IMR-90 (cell line): ENCODE data around the gene RDH11. TPM values are rescaled to one million over a fixed set of nuclear protein-coding genes. Genes with fewer than 3 reads are reported as not detected.

Experiments used
- ATAC-seq: fragments of 200-7000 bp; cut with Tn5 transposase; 2 replicates; pipeline ENCODE4 v1.9.1; 2020; ENCODE audit warnings: low read depth, mild to moderate bottlenecking, moderate library complexity
- Bru-seq: library from RNA; stranded (reverse); fragments of 400-500 nt; gene quantifications from one replicate; lab custom pipeline; 2021; lab: Mats Ljungman, UMichigan
- BruChase-seq, 2 experiments: library from RNA; stranded (reverse); fragments of 400-500 nt; gene quantifications; one replicate each; lab custom pipeline; 2021; lab: Mats Ljungman, UMichigan
- BruUV-seq: library from RNA; stranded (reverse); fragments of 400-500 nt; replicated peaks from 2 replicates; lab custom pipeline; 2021; lab: Mats Ljungman, UMichigan
- CTCF ChIA-PET: fragments of 300-600 bp; formaldehyde crosslinking; extraction: SDS; loops from one replicate; lab custom pipeline; 2021; ENCODE audit warnings: antibody characterized with exemption; lab: Yijun Ruan, JAX
- POLR2A ChIA-PET: fragments of 300-600 bp; sonication (Branson Sonifier 250); formaldehyde crosslinking; loops from one replicate; lab custom pipeline; 2022; ENCODE audit warnings: antibody characterized with exemption; ENCODE audit not compliant: unreplicated experiment; lab: Charles Lee
- DNase-seq: peaks from one replicate; pipeline ENCODE4 v3.0.0; 2013
- H2AFZ ChIP-seq: replicated peaks from 2 replicates; pipeline ENCODE3; 2013; ENCODE audit warnings: low read length, mild to moderate bottlenecking; ENCODE audit not compliant: poor library complexity
- H2AK5ac ChIP-seq: 2 replicates; pipeline ENCODE4 v1.6.1; 2013; ENCODE audit warnings: low read depth, low read length, inconsistent platforms
- H2AK9ac ChIP-seq: replicated peaks from 2 replicates; pipeline ENCODE3; 2013; ENCODE audit warnings: mild to moderate bottlenecking, low read depth, low read length, moderate library complexity; ENCODE audit not compliant: poor library complexity
- H2BK120ac ChIP-seq: 2 replicates; pipeline ENCODE4 v1.6.1; 2013; ENCODE audit warnings: low read depth, low read length, inconsistent platforms
- H2BK15ac ChIP-seq: 3 replicates; pipeline ENCODE4 v1.6.1; 2013; ENCODE audit warnings: low read depth, low read length, inconsistent platforms
- H2BK20ac ChIP-seq: 2 replicates; pipeline ENCODE4 v1.6.1; 2013; ENCODE audit warnings: low read depth, mild to moderate bottlenecking, inconsistent platforms, low read length, moderate library complexity
- H2BK5ac ChIP-seq: 2 replicates; pipeline ENCODE4 v1.6.1; 2013; ENCODE audit warnings: mild to moderate bottlenecking, low read depth, low read length, inconsistent platforms; ENCODE audit not compliant: poor library complexity, severe bottlenecking
- H3K14ac ChIP-seq: replicated peaks from 2 replicates; pipeline ENCODE4 v1.6.1; 2013; ENCODE audit warnings: low read depth, low read length, inconsistent platforms
- H3K18ac ChIP-seq: 2 replicates; pipeline ENCODE4 v1.6.1; 2013; ENCODE audit warnings: low read depth, low read length, control low read depth
- H3K23ac ChIP-seq: 2 replicates; pipeline ENCODE4 v1.6.1; 2013; ENCODE audit warnings: low read depth, low read length, inconsistent platforms
- H3K27ac ChIP-seq: 2 replicates; pipeline ENCODE4 v1.5.1; 2013; ENCODE audit warnings: mild to moderate bottlenecking, control low read depth, low read length; ENCODE audit not compliant: insufficient read depth
- H3K27me3 ChIP-seq: 2 replicates; pipeline ENCODE4 v1.6.1; 2013; ENCODE audit warnings: low read length; ENCODE audit not compliant: control insufficient read depth, insufficient read depth
- H3K36me3 ChIP-seq: 2 replicates; pipeline ENCODE4 v1.6.1; 2013; ENCODE audit warnings: low read length, mixed read lengths; ENCODE audit not compliant: control insufficient read depth, insufficient read depth
- H3K4ac ChIP-seq: 2 replicates; pipeline ENCODE4 v1.6.1; 2013; ENCODE audit warnings: low read depth, low read length, inconsistent platforms
- H3K4me1 ChIP-seq: 2 replicates; pipeline ENCODE4 v1.6.1; 2013; ENCODE audit warnings: low read length, mixed read lengths; ENCODE audit not compliant: control insufficient read depth, insufficient read depth
- H3K4me2 ChIP-seq: 2 replicates; pipeline ENCODE4 v1.6.1; 2013; ENCODE audit warnings: low read depth, mild to moderate bottlenecking, control low read depth, low read length, moderate library complexity
- H3K4me3 ChIP-seq: 2 replicates; pipeline ENCODE4 v1.5.1; 2013; ENCODE audit warnings: low read depth, mild to moderate bottlenecking, control low read depth, low read length, moderate library complexity; ENCODE audit not compliant: insufficient read depth
- H3K56ac ChIP-seq: 2 replicates; pipeline ENCODE4 v1.6.1; 2013; ENCODE audit warnings: low read length, inconsistent platforms; ENCODE audit not compliant: insufficient read depth; ENCODE audit errors: extremely low read depth
- H3K79me1 ChIP-seq, 2 experiments: 2 replicates each; pipeline ENCODE4 v1.6.1; 2013; ENCODE audit warnings: low read length in 2 of 2, inconsistent platforms in 1 of 2, low read depth in 1 of 2
- H3K9ac ChIP-seq: 2 replicates; pipeline ENCODE4 v1.6.1; 2013; ENCODE audit warnings: low read depth, low read length, control low read depth
- H3K9me1 ChIP-seq: 2 replicates; pipeline ENCODE4 v1.6.1; 2013; ENCODE audit warnings: low read length, inconsistent platforms; ENCODE audit not compliant: insufficient read depth
- H3K9me3 ChIP-seq: 2 replicates; pipeline ENCODE4 v1.6.1; 2013; ENCODE audit warnings: low read length; ENCODE audit not compliant: control insufficient read depth, insufficient read depth
- H4K20me1 ChIP-seq: 2 replicates; pipeline ENCODE4 v1.6.1; 2013; ENCODE audit warnings: low read length, inconsistent platforms; ENCODE audit not compliant: insufficient read depth
- H4K5ac ChIP-seq: 2 replicates; pipeline ENCODE4 v1.6.1; 2013; ENCODE audit warnings: mild to moderate bottlenecking, low read depth, low read length, control low read depth
- H4K8ac ChIP-seq, 2 experiments: 2 replicates each; pipeline ENCODE4 v1.6.1; 2013; ENCODE audit warnings: low read depth in 2 of 2, low read length in 2 of 2, control low read depth in 1 of 2, inconsistent platforms in 1 of 2
- H4K91ac ChIP-seq: 2 replicates; pipeline ENCODE4 v1.6.1; 2013; ENCODE audit warnings: low read depth, low read length, inconsistent platforms; ENCODE audit not compliant: insufficient read depth
- CEBPB ChIP-seq: IDR thresholded peaks from 2 replicates; pipeline ENCODE4 v1.6.1; 2012; ENCODE audit warnings: low read depth, low read length, improper control_type of control experiment
- CHD1 ChIP-seq: IDR thresholded peaks from 2 replicates; pipeline ENCODE4 v1.6.1; 2012; ENCODE audit warnings: low read depth, low read length, improper control_type of control experiment
- MXI1 ChIP-seq: IDR thresholded peaks from 2 replicates; pipeline ENCODE4 v1.6.1; 2012; ENCODE audit warnings: low read depth, mild to moderate bottlenecking, low read length, moderate library complexity, borderline replicate concordance
- POLR2A ChIP-seq: IDR thresholded peaks from 2 replicates; pipeline ENCODE4 v1.6.1; 2012; ENCODE audit warnings: mild to moderate bottlenecking, low read depth, low read length
- RCOR1 ChIP-seq: IDR thresholded peaks from 2 replicates; pipeline ENCODE4 v1.6.1; 2012; ENCODE audit warnings: mild to moderate bottlenecking, low read length, improper control_type of control experiment; ENCODE audit not compliant: insufficient replicate concordance
- WGBS, 2 experiments: methylation state at CpG; one replicate each; pipeline versions ENCODE4 v1.1.5 to v1.1.7; 2013; ENCODE audit warnings: missing lambda C conversion rate in 2 of 2; ENCODE audit not compliant: insufficient read length in 1 of 2; ENCODE audit errors: extremely low coverage in 2 of 2; 5-methylcytosine and 5-hydroxymethylcytosine counted together
- dilution Hi-C: fragments of 300-500 bp; cut with HindIII; formaldehyde crosslinking; loops from one replicate; pipeline ENCODE4 v1.14.3; 2018; ENCODE audit warnings: low sequenced_read_pairs; ENCODE audit not compliant: unreplicated experiment
- in situ Hi-C: fragments of 300-500 bp; cut with MboI; formaldehyde crosslinking; loops from 3 replicates; pipeline ENCODE4 v1.14.3; 2019; ENCODE audit warnings: low sequenced_read_pairs, inconsistent platforms, mixed read lengths
- intact Hi-C: fragments of 100-400 bp; cut with micrococcal nuclease; formaldehyde crosslinking; loops from 2 replicates; pipeline ENCODE4 v1.10.0; 2022
- long read RNA-seq: library from polyadenylated mRNA; unstranded; transcript quantifications from one replicate; pipeline ENCODE4 v2.0.0, GENCODE V29; 2021; ENCODE audit not compliant: unreplicated experiment
- polyA plus RNA-seq, 3 experiments: library from polyadenylated mRNA; depleted of rRNA; stranded (reverse); fragments of >200 nt; gene quantifications; 2 replicates each; pipeline ENCODE4 v1.2.3, GENCODE V29; 2012; ENCODE audit warnings: low replicate concordance in 1 of 3
- total RNA-seq: library from RNA; depleted of rRNA; stranded (reverse); fragments of >200 nt; gene quantifications from 2 replicates; pipeline ENCODE4 v1.2.3, GENCODE V29; 2012; rRNA removed

RDH11 gene, protein sequence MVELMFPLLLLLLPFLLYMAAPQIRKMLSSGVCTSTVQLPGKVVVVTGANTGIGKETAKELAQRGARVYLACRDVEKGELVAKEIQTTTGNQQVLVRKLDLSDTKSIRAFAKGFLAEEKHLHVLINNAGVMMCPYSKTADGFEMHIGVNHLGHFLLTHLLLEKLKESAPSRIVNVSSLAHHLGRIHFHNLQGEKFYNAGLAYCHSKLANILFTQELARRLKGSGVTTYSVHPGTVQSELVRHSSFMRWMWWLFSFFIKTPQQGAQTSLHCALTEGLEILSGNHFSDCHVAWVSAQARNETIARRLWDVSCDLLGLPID
- total RNA-seq, result 109 and 149 TPM in 2 replicates
- 71.6 and 77.3 TPM in 2 replicates for polyA plus RNA-seq (2012; rRNA removed)
- 28.1 and 28.9 TPM in 2 replicates for polyA plus RNA-seq (2012; cell fraction: cytosol; rRNA removed)
- 35.8 and 94.3 TPM in 2 replicates for polyA plus RNA-seq (2012; cell fraction: nucleus; rRNA removed; ENCODE audit: low replicate concordance)
- percentile 78 among the genes with signal in this experiment for Bru-seq, nascent RNA
- percentile 90 among the genes with signal in this experiment for BruChase-seq, experiment 1, labeled RNA remaining after a 6-hour chase
- BruChase-seq, experiment 2, labeled RNA remaining after a 2-hour chase, result percentile 87 among the genes with signal in this experiment
- long read RNA-seq, transcript RDH11-201 (7 exons, 2,588 nt), result major isoform, 70 of 89 reads
- long read RNA-seq, partial matches to known transcripts, result 7 of 89 reads
- long read RNA-seq, other reads (novel, unspliced or antisense), result 10 of 89 reads

DNA sequence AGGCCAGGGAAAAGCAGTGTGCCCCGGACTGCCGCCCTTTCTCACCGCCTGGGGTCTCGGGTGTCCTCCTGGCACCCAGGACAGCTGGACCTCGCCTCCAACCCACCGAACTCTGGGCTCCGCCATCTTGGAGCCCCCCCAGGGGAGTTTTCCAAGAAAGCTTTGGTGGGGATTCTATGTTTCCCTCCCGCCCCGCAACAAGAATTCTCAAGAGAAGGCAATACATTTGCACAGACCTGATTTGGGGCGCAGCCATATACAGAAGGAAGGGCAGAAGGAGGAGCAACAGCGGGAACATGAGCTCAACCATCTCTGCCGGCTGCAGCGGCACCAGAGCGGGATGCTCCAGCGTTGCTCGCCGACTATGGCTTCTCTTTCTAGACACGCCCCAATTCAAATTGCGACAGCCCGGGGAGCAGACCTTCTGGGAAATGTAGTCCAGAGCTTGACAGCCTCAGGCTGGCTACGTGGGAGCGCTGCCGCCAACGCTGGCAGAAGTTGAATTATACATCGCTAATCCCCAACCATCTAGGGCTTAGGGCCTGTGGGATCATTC, at the start of gene RDH11:
RDH11 (minus strand) TSS at position 371 of the 556 bp plus-strand sequence; CDS start at position 310, 61 bp downstream.
- Histone ChIP-seq H3K14ac (peak within 1 kb of the TSS; percentile 81), H4K8ac (peak within 1 kb of the TSS; percentile 10 to 66; a peak in 3 of 4 replicates), H2BK120ac (peak within 1 kb of the TSS; percentile 33), H3K79me1 (peaks cover 24 to 42% of the 10 kb centered on the region in 2 experiments), H2BK5ac (peak within 1 kb of the TSS; percentile 55), H3K27me3 (no peaks in the 10 kb centered on the region), H3K56ac (peak within 1 kb of the TSS; percentile 48; the same call in 1 of the 2 replicates), H3K36me3 (peaks cover 13% of the 10 kb centered on the region), H3K9ac (peak within 1 kb of the TSS; percentile 61), H3K27ac (peak within 1 kb of the TSS; percentile 31), H3K18ac (no peak within 1 kb of the TSS), H2BK20ac (no peak within 1 kb of the TSS; the same call in 1 of the 2 replicates), H3K9me1 (peaks cover 7% of the 10 kb centered on the region), H4K5ac (no peak within 1 kb of the TSS), H3K9me3 (no peaks in the 10 kb centered on the region), H3K4me1 (peaks cover 4% of the 10 kb centered on the region), H3K23ac (peak within 1 kb of the TSS; percentile 84), H2AK5ac (peak within 1 kb of the TSS; percentile 84), H4K20me1 (peaks cover 16% of the 10 kb centered on the region; the same call in 1 of the 2 replicates), H2AFZ (peak within 1 kb of the TSS; percentile 90), H2BK15ac (no peak within 1 kb of the TSS), H4K91ac (peak within 1 kb of the TSS; percentile 59), H3K4ac (peak within 1 kb of the TSS; percentile 86), H2AK9ac (peak within 1 kb of the TSS; percentile 80), H3K4me2 (peak within 1 kb of the TSS; percentile 76), H3K4me3 (peak within 1 kb of the TSS; percentile 75)
- BruUV-seq, result no TSS peak
- dilution Hi-C loops (no loop called here), intact Hi-C loops (no loop called here), in situ Hi-C loops (no loop called here)
- ChIA-PET CTCF (interaction anchor here (1.0 kb wide), 1 partner anchor 9 kb away, joined by 7 read pairs; no protein-coding TSS in a partner anchor), POLR2A (no interaction called here)
- DNase-seq (peak; percentile 89), ATAC-seq (peak; percentile 94)
- TF ChIP-seq MXI1, result peak; percentile 82
- no peak for TF ChIP-seq CHD1
- TF ChIP-seq RCOR1, result no peak
- TF ChIP-seq CEBPB, result peak; percentile 99
- TF ChIP-seq POLR2A, result peak; percentile 92
- 0% methylated on average over 9 of the region's 25 CpGs; no CpG with 5 or more reads in 1 of the 2 experiments for WGBS, 2 experiments
